ENCODE results near the gene NAT8L. TPM values are rescaled to one million over a fixed set of nuclear protein-coding genes. Genes with fewer than 3 reads are reported as not detected.

NAT8L gene
- total and polyA plus RNA-seq, 4 experiments from 2014 or later, result not detected

DNA sequence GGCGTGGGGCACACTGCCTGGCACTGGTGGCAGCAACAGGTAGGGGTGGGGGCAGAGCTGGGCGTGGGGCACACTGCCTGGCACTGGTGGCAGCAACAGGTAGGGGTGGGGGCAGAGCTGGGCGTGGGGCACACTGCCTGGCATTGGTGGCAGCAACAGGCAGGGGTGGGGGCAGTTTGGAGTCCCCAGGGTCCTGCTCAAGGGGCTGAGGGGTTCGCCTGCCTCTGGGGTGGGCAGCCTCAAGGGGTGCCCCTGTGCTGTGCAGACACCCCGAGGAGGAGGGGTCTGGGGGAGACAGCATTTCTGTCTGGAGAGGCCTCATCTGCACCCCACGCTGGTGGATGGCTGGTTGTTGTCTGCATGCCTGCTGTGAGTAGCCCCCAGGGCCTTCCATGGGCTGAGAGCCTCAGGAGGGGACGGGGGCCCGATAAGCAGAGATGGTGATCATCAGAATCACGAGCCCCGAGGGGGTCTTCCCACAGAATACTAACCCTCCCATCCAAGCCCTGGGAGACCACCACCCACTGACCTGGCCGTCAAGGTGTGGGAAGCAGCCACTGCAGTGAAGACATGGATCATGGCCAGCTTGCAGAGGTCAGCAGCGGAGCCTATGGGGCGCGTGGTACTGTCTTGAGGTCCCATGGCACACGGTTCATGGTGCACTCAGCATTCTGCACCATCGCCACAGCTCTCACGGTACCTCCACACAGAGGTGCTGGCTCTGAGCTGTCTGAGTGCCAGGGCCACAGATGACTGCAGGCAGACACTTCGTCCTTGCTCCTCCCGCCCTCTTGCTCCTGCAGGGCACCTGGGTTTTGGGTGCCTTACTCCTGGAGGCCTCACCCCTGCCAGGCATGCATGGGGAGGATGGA is 21.5 kb downstream of the NAT8L start:
- Mint-ChIP-seq H3K4me1 (no peaks in the 10 kb centered on the region), H3K9me3 (peaks cover 0 to 1% (median 0%) of the 10 kb centered on the region in 8 donors), H3K36me3 (no peaks in the 10 kb centered on the region), H3K4me3 (no peak overlapping the region), H3K27ac (no peak overlapping the region), H3K27me3 (no peaks in the 10 kb centered on the region)
- no peaks in the 10 kb centered on the region for H3K9me3 ChIP-seq (ENCODE audit: control insufficient read depth in 1 of 2, low read length in 2 of 2)
- peak in 1 of 5 donors; percentile 24 for DNase-seq
- no peak overlapping the region for H3K27ac ChIP-seq (ENCODE audit: low read depth, low read length)
- intact Hi-C loops (cut with micrococcal nuclease), result no loop called here
- H3K4me1 ChIP-seq (ENCODE audit: insufficient read depth, low read length), result no peaks in the 10 kb centered on the region
- ChIA-PET POLR2A (ENCODE audit: partially characterized antibody) (no interaction called here), CTCF (ENCODE audit: partially characterized antibody) (no interaction called here)
- no peaks in the 10 kb centered on the region for H3K27me3 ChIP-seq (ENCODE audit: insufficient read depth, low read length)
- H3K4me3 ChIP-seq (ENCODE audit: low read length in 2 of 2), result no peak overlapping the region
- H3K36me3 ChIP-seq (ENCODE audit: insufficient read depth, low read length), result no peaks in the 10 kb centered on the region

DNA sequence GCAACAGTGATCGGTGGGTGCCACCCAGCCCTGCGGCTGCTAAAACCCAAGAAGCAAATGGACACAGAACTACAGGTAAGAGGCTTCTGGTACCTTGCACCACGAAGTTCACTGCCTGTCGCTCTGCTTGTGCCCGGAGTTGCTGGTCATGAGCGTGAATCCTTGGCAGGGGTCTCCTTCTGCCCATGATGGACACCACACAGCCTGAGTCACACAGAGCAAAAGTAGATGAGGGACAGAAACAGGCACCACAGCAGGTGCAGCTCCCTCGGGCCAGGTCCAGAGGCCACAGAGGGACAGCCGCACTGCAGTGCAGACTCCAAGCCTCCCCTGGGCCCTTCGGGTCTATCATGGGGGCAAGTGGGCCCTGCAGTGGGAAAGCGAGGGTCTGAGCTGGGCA is 22.4 kb downstream of the NAT8L start:
- Histone ChIP-seq H3K9me3 (ENCODE audit: control insufficient read depth in 1 of 2, low read length in 2 of 2) (no peaks in the 10 kb centered on the region), H3K27me3 (ENCODE audit: insufficient read depth, low read length) (no peaks in the 10 kb centered on the region), H3K27ac (ENCODE audit: low read depth, low read length) (no peak overlapping the region), H3K4me3 (ENCODE audit: low read length in 2 of 2) (no peak overlapping the region), H3K4me1 (ENCODE audit: insufficient read depth, low read length) (no peaks in the 10 kb centered on the region), H3K36me3 (ENCODE audit: insufficient read depth, low read length) (no peaks in the 10 kb centered on the region)
- Mint-ChIP-seq H3K27ac (no peak overlapping the region), H3K9me3 (peaks cover 0 to 3% (median 0%) of the 10 kb centered on the region in 8 donors), H3K36me3 (no peaks in the 10 kb centered on the region), H3K4me1 (no peaks in the 10 kb centered on the region), H3K27me3 (no peaks in the 10 kb centered on the region), H3K4me3 (no peak overlapping the region)
- POLR2A ChIA-PET (ENCODE audit: partially characterized antibody), result no interaction called here
- no peak for DNase-seq
- intact Hi-C loops (cut with micrococcal nuclease), result no loop called here
- CTCF ChIA-PET (ENCODE audit: partially characterized antibody), result no interaction called here

DNA sequence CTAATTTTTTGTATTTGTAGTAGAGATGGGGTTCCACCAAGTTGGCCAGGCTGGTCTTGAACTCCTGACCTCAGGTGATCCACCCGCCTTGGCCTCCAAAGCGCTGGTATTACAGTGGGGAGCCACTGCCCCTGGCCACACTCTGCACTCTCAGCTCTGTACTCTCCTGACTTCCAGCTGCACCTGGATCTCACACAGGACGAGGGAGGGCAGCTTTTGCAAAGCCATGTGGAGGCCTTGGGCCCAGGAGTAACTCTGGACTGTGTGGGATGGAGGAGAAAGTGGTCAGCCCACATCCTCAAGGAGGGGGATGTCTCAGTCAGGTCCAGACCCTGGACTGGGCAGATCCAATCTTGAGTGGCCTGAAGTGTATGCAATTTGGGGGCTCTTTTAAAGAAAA is 23.0 kb downstream of the NAT8L start:
- no peaks in the 10 kb centered on the region for H3K9me3 ChIP-seq (ENCODE audit: control insufficient read depth in 1 of 2, low read length in 2 of 2)
- intact Hi-C loops (cut with micrococcal nuclease), result no loop called here
- CTCF ChIA-PET (ENCODE audit: partially characterized antibody), result no interaction called here
- peaks cover 0 to 6% (median 0%) of the 10 kb centered on the region in 8 donors for H3K9me3 Mint-ChIP-seq
- POLR2A ChIA-PET (ENCODE audit: partially characterized antibody), result no interaction called here
- no peaks in the 10 kb centered on the region for H3K4me1 Mint-ChIP-seq
- no peak for DNase-seq
- H3K27ac Mint-ChIP-seq, result no peak overlapping the region
- H3K4me1 ChIP-seq (ENCODE audit: insufficient read depth, low read length), result no peaks in the 10 kb centered on the region
- no peaks in the 10 kb centered on the region for H3K36me3 Mint-ChIP-seq
- no peaks in the 10 kb centered on the region for H3K27me3 Mint-ChIP-seq
- no peaks in the 10 kb centered on the region for H3K27me3 ChIP-seq (ENCODE audit: insufficient read depth, low read length)
- no peak overlapping the region for H3K4me3 Mint-ChIP-seq
- H3K4me3 ChIP-seq (ENCODE audit: low read length in 2 of 2), result no peak overlapping the region
- no peaks in the 10 kb centered on the region for H3K36me3 ChIP-seq (ENCODE audit: insufficient read depth, low read length)
- H3K27ac ChIP-seq (ENCODE audit: low read depth, low read length), result no peak overlapping the region

DNA sequence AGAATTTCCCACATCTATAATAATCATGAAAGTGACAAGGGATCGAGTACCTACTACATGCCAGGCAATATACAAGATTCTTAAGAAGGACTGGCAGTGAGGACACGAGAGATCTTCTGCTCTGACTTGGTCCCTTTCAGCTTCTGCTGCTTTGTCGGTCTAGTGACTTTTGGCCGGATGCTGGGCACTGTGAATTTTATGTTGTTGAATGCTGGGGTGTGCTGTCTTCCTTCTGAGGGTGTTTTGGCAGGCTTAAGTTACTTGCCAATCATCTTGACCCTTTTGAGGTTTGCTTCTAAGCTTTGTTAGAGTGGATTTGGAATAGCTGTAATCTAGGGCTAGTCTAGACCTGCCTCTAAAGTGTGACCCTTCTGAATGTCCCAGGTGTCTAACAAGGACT is 23.5 kb downstream of the NAT8L start:
- no peak for DNase-seq
- Histone ChIP-seq H3K36me3 (ENCODE audit: insufficient read depth, low read length) (no peaks in the 10 kb centered on the region), H3K27ac (ENCODE audit: low read depth, low read length) (no peak overlapping the region), H3K4me1 (ENCODE audit: insufficient read depth, low read length) (no peaks in the 10 kb centered on the region), H3K4me3 (ENCODE audit: low read length in 2 of 2) (no peak overlapping the region), H3K9me3 (ENCODE audit: control insufficient read depth in 1 of 2, low read length in 2 of 2) (no peaks in the 10 kb centered on the region), H3K27me3 (ENCODE audit: insufficient read depth, low read length) (no peaks in the 10 kb centered on the region)
- POLR2A ChIA-PET (ENCODE audit: partially characterized antibody), result no interaction called here
- Mint-ChIP-seq H3K27me3 (no peaks in the 10 kb centered on the region), H3K4me3 (no peak overlapping the region), H3K27ac (no peak overlapping the region), H3K4me1 (no peaks in the 10 kb centered on the region), H3K36me3 (no peaks in the 10 kb centered on the region), H3K9me3 (peaks cover 0 to 11% (median 2%) of the 10 kb centered on the region in 8 donors)
- intact Hi-C loops (cut with micrococcal nuclease), result no loop called here
- CTCF ChIA-PET (ENCODE audit: partially characterized antibody), result no interaction called here

DNA sequence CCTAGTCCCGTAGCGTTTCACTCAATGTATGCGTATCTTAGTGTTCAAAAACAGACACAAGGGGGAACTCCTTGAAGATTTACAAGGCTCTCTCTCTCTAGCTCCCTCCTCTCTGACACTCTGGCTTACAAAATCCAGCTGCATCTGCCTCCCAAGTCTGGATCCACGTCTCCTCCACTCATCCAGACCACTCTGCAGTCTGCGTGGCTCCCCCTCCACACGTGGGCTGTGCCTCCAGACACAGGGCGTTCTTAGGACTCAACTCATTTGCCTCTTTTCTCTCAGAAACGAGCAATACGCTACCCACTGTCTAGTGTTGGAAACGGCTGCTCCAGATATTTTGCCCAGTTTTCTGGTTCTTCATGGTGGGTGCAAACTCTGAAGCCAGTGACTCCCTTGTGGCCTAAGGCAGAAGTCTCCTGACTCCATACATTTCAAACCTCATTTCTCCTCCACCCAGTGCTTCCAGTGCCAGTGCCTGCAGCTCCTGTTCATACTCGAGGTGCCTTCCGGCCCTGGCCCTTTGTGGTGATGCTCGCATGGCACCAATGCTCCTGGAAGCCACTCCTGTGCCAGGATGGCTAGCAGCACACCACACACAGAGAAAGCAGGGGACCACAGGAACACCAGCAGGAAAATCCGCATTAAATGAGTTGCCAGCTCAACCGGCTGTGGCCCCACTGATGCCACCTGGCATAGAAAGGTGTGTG is 24.1 kb downstream of the NAT8L start:
- intact Hi-C loops (cut with micrococcal nuclease), result no loop called here
- no peak overlapping the region for H3K4me3 Mint-ChIP-seq

DNA sequence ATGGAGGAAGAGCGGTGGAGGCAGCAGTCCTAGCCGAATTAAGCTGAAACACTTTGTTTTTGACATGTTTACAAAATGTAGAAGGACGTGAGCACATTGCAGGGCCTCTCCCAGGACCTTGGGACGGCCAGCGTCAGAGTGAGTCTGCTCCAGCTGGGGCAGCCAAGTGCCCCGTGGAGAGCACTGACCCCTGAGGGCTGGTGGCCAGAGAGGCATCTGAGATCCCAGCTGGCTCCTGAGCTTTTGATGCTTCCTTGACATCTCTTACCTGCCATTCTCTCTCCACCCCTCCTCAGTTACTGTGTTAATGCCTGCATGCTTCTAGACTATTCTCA is 24.7 kb downstream of the NAT8L start:
- Mint-ChIP-seq H3K4me3 (no peak overlapping the region), H3K9me3 (peaks cover 0 to 13% (median 2%) of the 10 kb centered on the region in 8 donors), H3K27ac (peak overlapping the region in 1 of 7 donors; percentile 52), H3K36me3 (no peaks in the 10 kb centered on the region), H3K4me1 (no peaks in the 10 kb centered on the region), H3K27me3 (no peaks in the 10 kb centered on the region)
- H3K36me3 ChIP-seq (ENCODE audit: insufficient read depth, low read length), result no peaks in the 10 kb centered on the region
- DNase-seq, result no peak
- no peak overlapping the region for H3K27ac ChIP-seq (ENCODE audit: low read depth, low read length)
- no peaks in the 10 kb centered on the region for H3K9me3 ChIP-seq (ENCODE audit: control insufficient read depth in 1 of 2, low read length in 2 of 2)
- H3K27me3 ChIP-seq (ENCODE audit: insufficient read depth, low read length), result no peaks in the 10 kb centered on the region
- intact Hi-C loops (cut with micrococcal nuclease), result no loop called here
- no peaks in the 10 kb centered on the region for H3K4me1 ChIP-seq (ENCODE audit: insufficient read depth, low read length)
- ChIA-PET POLR2A (ENCODE audit: partially characterized antibody) (no interaction called here), CTCF (ENCODE audit: partially characterized antibody) (no interaction called here)
- H3K4me3 ChIP-seq (ENCODE audit: low read length in 2 of 2), result no peak overlapping the region

More for the DNA sequence above, 24.1 kb downstream of the NAT8L start:
- H3K36me3 ChIP-seq (ENCODE audit: insufficient read depth, low read length), result no peaks in the 10 kb centered on the region
- H3K4me3 ChIP-seq (ENCODE audit: low read length in 2 of 2), result no peak overlapping the region
- H3K4me1 ChIP-seq (ENCODE audit: insufficient read depth, low read length), result no peaks in the 10 kb centered on the region
- H3K27ac Mint-ChIP-seq, result peak overlapping the region in 2 of 7 donors; percentile 52 to 55
- H3K9me3 ChIP-seq (ENCODE audit: control insufficient read depth in 1 of 2, low read length in 2 of 2), result no peaks in the 10 kb centered on the region
- no peak overlapping the region for H3K27ac ChIP-seq (ENCODE audit: low read depth, low read length)
- ChIA-PET POLR2A (ENCODE audit: partially characterized antibody) (no interaction called here), CTCF (ENCODE audit: partially characterized antibody) (no interaction called here)
- H3K36me3 Mint-ChIP-seq, result no peaks in the 10 kb centered on the region
- no peaks in the 10 kb centered on the region for H3K4me1 Mint-ChIP-seq
- no peaks in the 10 kb centered on the region for H3K27me3 Mint-ChIP-seq
- H3K9me3 Mint-ChIP-seq, result peaks cover 0 to 13% (median 2%) of the 10 kb centered on the region in 8 donors
- peak in 1 of 5 donors; percentile 5 for DNase-seq
- H3K27me3 ChIP-seq (ENCODE audit: insufficient read depth, low read length), result no peaks in the 10 kb centered on the region

DNA sequence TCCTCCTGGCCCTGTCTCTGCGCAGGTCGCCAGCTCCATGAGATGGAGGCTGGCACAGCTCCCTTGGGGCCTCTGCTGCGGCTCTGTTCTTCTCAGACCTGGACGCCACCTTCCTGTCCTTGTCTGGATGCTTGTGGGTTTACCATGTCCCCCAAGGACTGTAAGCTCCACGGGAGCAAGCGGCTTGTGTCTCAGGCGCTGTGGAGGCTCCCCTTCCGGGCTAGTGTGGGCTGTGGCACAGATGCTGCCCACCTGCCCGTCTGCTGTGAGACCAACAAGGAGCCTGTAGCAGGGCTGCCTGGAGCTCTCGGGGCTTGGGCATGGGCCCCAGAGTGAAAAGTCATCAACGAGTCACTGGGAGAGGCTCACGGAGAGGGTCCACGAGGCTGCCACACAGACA is 25.2 kb downstream of the NAT8L start:
- DNase-seq, result peak in 1 of 5 donors; percentile 19
- H3K27me3 ChIP-seq (ENCODE audit: insufficient read depth, low read length), result no peaks in the 10 kb centered on the region
- H3K4me1 Mint-ChIP-seq, result no peaks in the 10 kb centered on the region
- H3K4me3 ChIP-seq (ENCODE audit: low read length in 2 of 2), result no peak overlapping the region
- H3K4me1 ChIP-seq (ENCODE audit: insufficient read depth, low read length), result no peaks in the 10 kb centered on the region
- no peaks in the 10 kb centered on the region for H3K36me3 Mint-ChIP-seq
- POLR2A ChIA-PET (ENCODE audit: partially characterized antibody), result no interaction called here
- peaks cover 0 to 13% (median 2%) of the 10 kb centered on the region in 8 donors for H3K9me3 Mint-ChIP-seq
- CTCF ChIA-PET (ENCODE audit: partially characterized antibody), result no interaction called here
- peak overlapping the region in 1 of 7 donors; percentile 66 for H3K27ac Mint-ChIP-seq
- H3K9me3 ChIP-seq (ENCODE audit: control insufficient read depth in 1 of 2, low read length in 2 of 2), result no peaks in the 10 kb centered on the region
- no peak overlapping the region for H3K4me3 Mint-ChIP-seq
- no peak overlapping the region for H3K27ac ChIP-seq (ENCODE audit: low read depth, low read length)
- H3K36me3 ChIP-seq (ENCODE audit: insufficient read depth, low read length), result no peaks in the 10 kb centered on the region
- no peaks in the 10 kb centered on the region for H3K27me3 Mint-ChIP-seq
- intact Hi-C loops (cut with micrococcal nuclease), result no loop called here
